HG03442 (cell line): ENCODE measurements around the gene GNS.
A peak's percentile ranks its signal among the peaks of the same experiment; 100 is the strongest.
"Not testable (repeated sequence)": the region's sequence is repeated elsewhere in the genome, so short reads cannot be mapped to it uniquely, and the experiment has no call there.

Experiments
- ATAC-seq: cut with Tn5 transposase; IDR thresholded peaks from one replicate; pipeline ENCODE4 v1.9.1; 2021; ENCODE audit warnings: mild to moderate bottlenecking, moderate library complexity; ENCODE audit not compliant: unreplicated experiment

GNS gene

GRCh38 chr12:64700532-64700931 is 58.7 kb downstream of the GNS start:
- ATAC-seq: no peak

DNA sequence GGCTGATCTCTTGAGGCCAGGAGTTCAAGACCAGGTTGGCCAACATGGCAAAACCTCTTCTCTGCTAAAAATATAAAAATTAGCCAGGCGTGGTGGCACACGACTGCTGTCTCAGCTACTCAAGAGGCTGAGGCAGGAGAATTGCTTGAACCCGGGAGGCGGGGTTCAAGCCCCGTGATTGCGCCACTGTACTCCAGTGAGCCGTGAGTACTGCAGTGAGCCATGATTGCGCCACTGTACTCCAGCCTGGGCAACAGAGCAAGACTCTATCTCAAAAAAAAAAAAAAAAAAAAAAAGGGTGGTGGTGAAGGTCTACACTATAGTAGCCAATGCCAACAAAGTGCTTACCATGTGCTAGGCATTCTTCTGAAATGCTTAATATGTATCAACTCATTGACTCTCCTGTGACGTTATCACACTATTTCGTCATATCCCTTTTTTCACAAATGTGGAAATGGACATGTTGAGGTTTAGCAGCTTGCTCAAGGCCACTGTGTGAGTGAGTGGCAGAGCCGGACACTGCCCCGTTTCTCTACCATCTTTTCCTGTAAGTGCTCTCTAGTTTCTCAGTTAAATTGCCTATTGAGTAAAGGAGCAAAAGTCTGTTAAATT is 59.6 kb downstream of the GNS start:
- ATAC-seq: no peak

DNA sequence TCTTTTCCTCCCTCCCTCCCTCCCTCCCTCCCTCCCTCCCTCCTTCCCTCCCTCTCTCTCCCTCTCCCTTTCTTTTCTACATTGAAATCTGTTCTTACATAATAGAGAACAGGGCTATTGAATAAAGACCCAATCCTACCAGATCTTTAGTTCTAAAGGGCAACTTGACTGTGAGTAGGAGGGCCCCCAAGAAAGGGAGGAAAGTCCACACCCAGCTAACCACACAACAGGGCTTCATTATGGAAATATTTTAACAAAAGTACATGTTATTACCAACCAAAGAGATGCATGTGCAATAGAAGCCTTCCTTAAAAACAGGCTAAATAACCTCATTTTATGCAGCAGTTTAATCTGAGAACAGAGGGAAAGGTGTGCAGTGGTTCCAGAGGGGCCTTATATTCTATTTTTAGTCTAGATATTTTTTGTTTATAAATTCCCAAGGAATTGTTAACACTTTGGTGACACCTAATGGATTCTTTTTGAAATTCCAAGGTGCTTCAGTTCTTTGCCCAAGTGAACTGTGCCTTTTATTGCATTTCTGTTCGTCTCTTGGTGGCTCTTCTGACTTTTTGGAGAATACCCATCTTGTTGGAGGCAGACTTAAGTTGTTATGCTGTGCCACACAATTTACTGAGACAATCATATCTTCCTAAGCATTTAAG is 63.0 kb downstream of the GNS start:
- no peak for ATAC-seq

DNA sequence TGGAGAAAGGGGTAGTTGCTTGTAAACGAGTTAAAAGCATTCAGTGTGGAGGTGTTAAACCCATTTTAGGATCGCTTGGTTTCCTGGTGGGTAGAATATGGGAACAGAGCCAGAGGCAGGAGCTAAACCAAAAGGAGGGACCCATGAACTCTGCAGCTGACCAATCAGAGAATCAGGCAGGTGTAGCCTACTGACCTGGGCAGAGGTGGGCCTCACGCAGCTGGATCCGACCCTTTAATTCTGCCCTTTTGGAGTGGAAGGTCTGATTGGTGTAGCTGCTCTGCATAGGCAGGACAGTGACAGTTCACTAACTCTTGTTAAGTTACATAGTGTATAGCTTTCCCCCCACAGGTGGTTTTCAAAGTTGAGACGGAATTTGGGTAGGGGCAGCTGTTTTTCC is 63.7 kb downstream of the GNS start:
- ATAC-seq: no peak

DNA sequence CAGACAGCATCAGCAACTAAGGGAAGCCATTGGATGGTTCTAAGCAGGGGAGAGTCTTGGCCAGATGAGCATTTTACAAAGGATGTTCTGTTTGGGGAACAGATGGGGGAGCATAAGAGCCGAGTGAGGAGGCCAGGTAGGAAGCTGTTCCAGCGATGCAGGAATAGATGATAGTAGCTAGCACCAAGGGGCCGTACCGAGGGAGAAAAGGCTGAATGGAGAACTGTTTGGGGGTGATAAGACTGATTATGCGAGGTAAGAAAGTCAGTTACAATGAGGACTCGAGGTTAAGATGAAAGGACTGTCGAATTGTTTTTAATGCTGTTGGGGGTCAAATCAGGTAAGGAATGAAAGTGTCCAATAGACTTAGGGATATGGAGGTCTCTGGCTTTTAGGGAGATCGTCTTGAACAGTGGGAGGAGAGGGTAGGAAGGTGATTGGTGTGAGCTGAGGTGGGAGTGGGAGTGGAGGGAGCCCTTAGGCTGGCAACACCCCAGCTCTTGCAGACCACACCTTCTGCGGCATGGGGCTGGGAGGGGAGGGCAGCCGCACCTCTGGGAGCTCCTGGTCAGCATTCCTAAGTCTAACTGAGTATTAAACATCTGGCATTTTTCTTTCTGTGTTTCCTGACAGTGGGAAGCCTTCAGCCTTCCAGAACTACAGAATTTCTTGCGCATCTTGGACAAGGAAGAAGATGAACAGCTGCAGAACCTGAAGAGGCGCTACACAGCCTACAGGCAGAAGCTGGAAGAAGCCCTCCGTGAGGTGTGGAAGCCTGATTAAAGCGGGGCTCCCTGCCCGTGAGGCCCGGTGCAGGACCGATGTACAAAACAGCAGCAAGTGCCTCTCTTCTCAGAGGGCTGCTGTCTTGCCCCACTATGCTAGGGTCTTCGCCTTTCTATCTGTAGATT is 64.8 kb downstream of the GNS start:
- ATAC-seq: no peak

DNA sequence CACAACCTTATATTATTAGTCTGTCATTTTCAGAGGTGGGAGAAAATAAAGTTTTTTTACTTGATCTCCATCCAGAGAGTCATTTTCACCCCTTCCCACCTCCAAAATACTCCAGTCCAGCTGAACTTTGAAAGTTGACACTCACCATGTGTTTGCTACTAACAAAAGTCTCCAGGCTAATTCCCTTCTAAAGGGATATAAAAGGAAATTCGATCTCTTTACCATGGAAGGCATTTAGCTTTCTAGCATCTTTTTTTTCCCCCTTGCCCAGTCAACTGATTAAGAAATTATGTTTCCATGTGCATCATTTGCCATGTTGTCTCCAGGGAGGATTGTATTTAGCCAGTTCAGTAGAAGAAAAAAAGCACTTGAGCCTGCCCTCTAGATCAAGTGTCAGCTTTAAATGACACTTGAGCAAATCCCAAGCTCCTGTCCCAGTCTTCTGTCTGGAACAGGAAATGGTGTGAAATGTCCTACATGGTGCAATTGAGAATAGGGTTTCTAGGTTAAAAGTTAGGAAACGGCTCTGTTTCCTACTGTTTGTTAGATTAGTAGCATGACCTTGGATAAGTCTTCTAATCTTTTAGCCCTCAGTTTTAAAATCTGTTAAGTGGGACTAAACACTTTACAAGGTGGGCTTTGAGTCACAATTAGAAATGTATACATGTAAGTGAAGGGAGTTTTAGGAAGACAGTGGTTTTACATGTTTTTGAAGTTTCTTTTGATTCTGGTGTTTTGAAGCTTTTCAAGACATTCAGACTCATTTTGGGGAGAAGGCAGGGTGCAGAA is 67.2 kb downstream of the GNS start:
- ATAC-seq: no peak

DNA sequence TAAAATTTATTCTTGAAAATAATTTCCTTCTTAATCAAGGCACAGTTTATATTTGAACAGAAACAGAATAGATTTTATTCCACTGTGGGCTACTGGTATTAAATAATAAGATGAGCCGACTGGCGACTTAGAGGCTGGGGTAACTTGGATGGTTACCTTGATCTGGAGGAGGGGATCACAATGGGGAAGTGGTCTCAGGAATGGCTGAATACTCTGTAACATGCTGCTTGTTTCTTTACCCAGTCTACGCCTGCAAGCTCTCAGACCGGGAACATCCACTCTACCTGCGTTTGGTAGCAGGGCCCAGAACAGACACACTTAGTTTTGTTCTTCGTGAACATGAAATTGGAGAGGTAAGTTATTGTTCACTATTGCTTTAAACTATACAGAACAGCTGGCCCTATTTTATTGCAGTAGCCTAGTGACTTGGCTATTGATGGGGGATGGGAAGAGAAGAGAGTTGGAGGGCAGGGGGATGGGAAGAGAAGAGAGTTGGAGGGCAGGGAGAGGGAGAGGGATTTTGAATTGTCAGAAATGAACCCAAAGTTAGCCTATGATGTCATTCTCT is 67.9 kb downstream of the GNS start:
- ATAC-seq: no peak

GRCh38 chr12:64690236-64690635 is 69.0 kb downstream of the GNS start:
- ATAC-seq: not testable (repeated sequence)

- ATAC-seq: no peak
Observed at GRCh38 chr12:64688715-64689114, 70.5 kb downstream of the GNS start.

DNA sequence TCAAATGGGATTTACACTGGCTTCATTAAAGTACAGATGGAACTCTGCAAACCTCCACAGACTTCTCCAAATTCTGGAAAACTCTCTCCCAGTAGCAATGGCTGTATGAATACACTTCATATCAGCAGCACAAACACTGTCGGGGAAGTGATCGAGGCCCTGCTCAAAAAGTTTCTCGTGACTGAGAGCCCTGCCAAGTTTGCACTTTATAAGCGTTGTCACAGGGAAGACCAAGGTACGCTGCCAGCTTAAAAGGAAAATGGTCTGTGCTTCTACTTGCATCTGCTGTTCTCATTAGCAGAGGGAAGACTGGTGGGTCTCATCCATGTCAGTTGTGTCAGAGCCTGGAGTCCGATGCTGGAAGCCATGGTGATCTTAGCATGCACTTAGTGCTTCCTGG is 71.0 kb downstream of the GNS start:
- ATAC-seq: no peak

- ATAC-seq: no peak
Observed at GRCh38 chr12:64687816-64688215, 71.4 kb downstream of the GNS start.

- ATAC-seq: no peak
Observed at GRCh38 chr12:64685605-64686004, 73.6 kb downstream of the GNS start.

- no peak for ATAC-seq
Observed at GRCh38 chr12:64685050-64685449, 74.2 kb downstream of the GNS start.

DNA sequence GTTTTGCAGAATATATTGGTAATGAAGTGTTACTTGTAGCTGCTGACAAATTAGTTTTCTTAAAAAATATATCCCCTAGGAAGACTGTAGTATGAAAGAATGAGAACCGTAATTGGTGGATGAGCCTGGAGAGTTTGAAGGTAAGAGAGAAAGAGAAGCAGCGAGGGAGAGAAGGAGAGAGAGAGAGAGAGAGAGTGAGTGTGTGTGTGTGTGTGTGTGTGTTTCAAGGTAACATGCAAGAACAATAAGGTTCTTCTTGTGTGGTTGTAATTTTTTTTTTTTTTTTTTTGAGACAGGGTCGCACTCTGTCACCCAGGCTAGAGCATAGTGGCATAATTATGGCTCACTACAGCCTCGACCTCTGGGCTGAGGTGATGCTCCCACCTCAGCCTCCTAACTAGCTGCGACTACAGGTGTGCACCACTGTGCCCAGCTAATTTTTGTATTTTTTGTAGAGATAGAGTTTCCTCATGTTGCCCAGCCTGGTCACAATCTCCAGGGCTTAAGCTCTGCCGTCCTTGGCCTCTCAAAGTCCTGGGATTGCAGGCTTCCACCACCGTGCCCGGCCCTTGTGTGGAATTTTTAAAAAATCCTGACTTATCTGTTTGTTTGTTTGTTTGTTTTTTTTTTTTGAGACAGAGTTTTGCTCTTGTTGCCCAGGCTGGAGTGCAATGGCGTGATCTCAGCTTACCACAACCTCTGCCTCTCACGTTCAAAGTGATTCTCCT is 75.2 kb downstream of the GNS start:
- ATAC-seq: no peak

DNA sequence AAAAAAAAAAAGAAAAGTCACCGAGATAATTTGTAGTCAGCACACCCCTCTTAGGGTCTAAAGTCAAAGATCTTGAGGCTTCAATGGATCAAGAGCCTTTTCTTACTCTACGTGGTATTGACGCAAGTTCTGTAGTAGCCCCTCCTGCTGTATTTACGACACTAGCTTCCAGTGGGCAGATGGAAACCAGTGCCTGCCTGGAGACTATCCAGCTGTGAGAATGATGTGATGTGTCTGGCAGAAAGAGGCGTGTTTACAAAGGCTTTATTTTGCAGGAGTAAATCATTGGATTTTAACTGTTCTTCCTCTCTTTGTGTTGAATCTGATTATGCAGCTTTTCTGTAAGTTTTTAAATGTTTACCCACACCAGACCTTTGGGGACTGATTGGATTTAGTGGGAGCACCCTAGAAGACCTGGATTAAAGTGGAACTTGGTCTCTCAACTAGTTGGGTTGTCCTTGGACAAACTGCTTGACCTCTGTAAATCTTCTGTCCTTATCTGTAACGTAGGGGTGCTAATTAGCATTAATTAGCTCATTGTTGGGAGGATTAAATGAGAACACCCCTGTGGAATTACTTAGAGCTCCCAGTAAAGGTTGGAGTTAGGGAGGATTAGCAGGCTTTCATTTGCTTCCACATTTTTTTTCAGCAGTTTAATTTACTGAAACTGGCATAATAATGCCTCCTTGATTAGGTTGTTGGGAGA is 76.5 kb downstream of the GNS start:
- no peak for ATAC-seq

GRCh38 chr12:64681200-64682052 is 77.8 kb downstream of the GNS start:
- ATAC-seq: peak; percentile 50

GRCh38 chr12:64680235-64680634 is 79.0 kb downstream of the GNS start:
- no peak for ATAC-seq

- ATAC-seq: peak; percentile 65
Observed at GRCh38 chr12:64679487-64680001, 79.7 kb downstream of the GNS start.
